RWPE1 (cell line): ENCODE results near the gene HLA-E.
"Not testable (repeated sequence)": the region's sequence is repeated elsewhere in the genome, so short reads cannot be mapped to it uniquely, and the experiment has no call there.

Experiments used
- CTCF ChIA-PET: fragments of 350-600 bp; sonication (Branson Sonifier 250); formaldehyde crosslinking; extraction: SDS; loops from one replicate; lab custom pipeline; 2021; lab: Yijun Ruan, JAX
- POLR2A ChIA-PET: fragments of 400-600 bp; formaldehyde crosslinking; extraction: SDS; loops from one replicate; lab custom pipeline; 2020; ENCODE audit warnings: antibody characterized with exemption; ENCODE audit not compliant: low non-redundant PET; lab: Yijun Ruan, JAX
- DNase-seq: peaks from one replicate; pipeline ENCODE4 v3.0.0; 2012; ENCODE audit warnings: low spot score
- H3K27ac ChIP-seq: fragments of 450-650 bp; 2 replicates; pipeline ENCODE4 v1.5.1; 2017
- CTCF ChIP-seq: fragments of 450-650 bp; conservative IDR thresholded peaks from 2 replicates; pipeline ENCODE4 v1.5.1; 2017; ENCODE audit warnings: low read depth, mild to moderate bottlenecking

Gene HLA-E

GRCh38 chr6:30480536-30481156 lies 8.7 kb upstream of the HLA-E start:
- TF ChIP-seq CTCF: no peak
- CTCF ChIA-PET: interaction anchor here (0.6 to 3.4 kb wide), 3 partner anchors 52 to 886 kb away, joined by 3 to 39 read pairs (median 5); no protein-coding TSS in a partner anchor
- POLR2A ChIA-PET: no interaction called here
- no peak for DNase-seq
- no peak overlapping the region for H3K27ac ChIP-seq

DNA sequence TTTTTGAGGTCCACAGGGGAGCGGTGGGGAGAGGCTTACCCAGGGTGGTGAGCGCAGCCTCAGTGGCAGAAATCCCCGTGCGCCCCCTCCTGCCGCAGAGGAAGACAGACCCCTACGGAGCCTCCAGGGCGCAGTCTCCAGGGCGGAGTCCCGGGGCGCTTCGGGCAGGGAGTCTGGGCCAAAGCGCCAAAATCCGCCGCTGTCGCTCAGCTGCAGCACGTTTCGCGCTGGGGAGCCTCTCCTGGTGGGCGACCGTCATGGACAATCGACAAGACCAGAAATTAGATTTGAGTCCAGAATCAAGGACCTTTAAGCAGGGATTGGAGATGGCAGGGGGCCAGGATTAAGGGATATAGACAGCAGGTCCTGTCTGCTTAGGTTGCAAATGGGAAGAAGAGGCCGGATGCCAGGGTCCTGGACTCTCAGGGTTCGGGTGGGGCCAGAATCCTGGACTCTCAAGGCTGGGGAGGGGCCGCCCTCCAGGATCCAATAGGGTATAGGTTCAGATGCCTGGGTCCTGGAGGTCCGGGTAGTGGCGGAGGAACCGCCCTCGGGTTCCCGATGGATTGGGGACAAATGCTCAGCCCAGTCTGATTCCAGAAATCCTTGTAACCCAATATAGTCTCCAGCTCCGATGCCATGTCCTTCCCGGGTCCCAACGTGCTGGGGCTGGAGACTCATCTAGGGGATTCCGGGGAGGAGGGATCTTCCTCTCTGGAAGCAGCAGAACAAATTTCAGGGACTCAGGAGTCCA lies 7.9 kb upstream of the HLA-E start:
- CTCF ChIA-PET: interaction anchor here (0.5 to 3.4 kb wide), 12 partner anchors 14 to 598 kb away, joined by 3 to 39 read pairs (median 5); partner anchors contain the start of gene DHX16
- POLR2A ChIA-PET: interaction anchor here (0.5 kb wide), 1 partner anchor 114 kb away, joined by 5 read pairs; no protein-coding TSS in a partner anchor
- no peak for TF ChIP-seq CTCF
- H3K27ac ChIP-seq: no peak overlapping the region
- no peak for DNase-seq

GRCh38 chr6:30481965-30482644 lies 7.2 kb upstream of the HLA-E start:
- TF ChIP-seq CTCF: peak; percentile 87
- CTCF ChIA-PET: interaction anchor here (0.6 to 3.4 kb wide), 14 partner anchors 10 to 597 kb away, joined by 3 to 39 read pairs (median 4); partner anchors contain the start of gene DHX16
- POLR2A ChIA-PET: interaction anchor here (0.5 kb wide), 1 partner anchor 114 kb away, joined by 5 read pairs; no protein-coding TSS in a partner anchor
- H3K27ac ChIP-seq: not testable (repeated sequence)
- peak; percentile 70 for DNase-seq

DNA sequence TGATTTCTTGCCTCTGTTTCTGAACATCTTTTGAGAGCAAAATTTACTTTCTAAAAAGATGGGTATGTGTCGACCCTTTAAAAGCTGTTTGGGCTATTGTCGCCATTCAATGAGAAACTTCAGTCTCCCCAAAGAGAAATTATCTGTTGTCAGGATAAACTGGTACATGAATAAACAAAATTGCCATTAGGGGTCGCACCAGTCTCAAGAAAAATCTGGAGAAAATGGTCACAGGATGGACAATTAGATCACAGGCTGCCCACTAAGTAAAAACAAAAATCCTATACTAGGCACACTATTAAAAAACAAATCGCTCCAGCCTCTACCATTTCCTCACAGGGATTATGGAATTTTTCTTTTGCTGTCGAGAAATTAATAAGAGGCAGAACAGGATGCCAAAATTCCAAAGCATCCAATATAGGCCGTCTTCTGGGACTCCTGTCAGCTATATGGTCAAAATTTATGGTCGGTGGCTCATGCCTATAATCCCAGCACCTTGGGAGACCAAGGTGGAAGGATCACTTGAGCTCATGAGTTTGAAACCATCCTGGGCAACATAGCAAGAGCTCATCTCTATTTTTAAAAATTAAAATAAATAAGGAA lies 5.5 kb upstream of the HLA-E start:
- no peak for DNase-seq
- CTCF ChIA-PET: interaction anchor here (0.7 to 2.8 kb wide), 9 partner anchors 19 to 1988 kb away, joined by 3 to 25 read pairs (median 5); partner anchors contain the start of gene VARS2
- peak; percentile 49; the same call in 1 of the 2 replicates for TF ChIP-seq CTCF
- no peak overlapping the region for H3K27ac ChIP-seq
- POLR2A ChIA-PET: no interaction called here

- ChIA-PET POLR2A (no interaction called here), CTCF (interaction anchor here (0.7 to 2.8 kb wide), 4 partner anchors 47 to 251 kb away, joined by 3 to 25 read pairs (median 12); no protein-coding TSS in a partner anchor)
- DNase-seq: no peak
- H3K27ac ChIP-seq: no peak overlapping the region
- TF ChIP-seq CTCF: no peak
Observed at GRCh38 chr6:30485236-30485635, 4.1 kb upstream of the HLA-E start.
